KMS-11 (cell line): ENCODE results near the gene OR51B4.
"Not testable (repeated sequence)": the region's sequence is repeated elsewhere in the genome, so short reads cannot be mapped to it uniquely, and the experiment has no call there.

Experiments
- H2AFZ ChIP-seq: fragments of 200-600 bp; sonication (generic); 2 replicates; pipeline ENCODE4 v1.6.1; 2016; ENCODE audit warnings: antibody characterized with exemption, mixed run types, low read depth
- H3K27ac ChIP-seq: fragments of 200-600 bp; sonication (generic); 2 replicates; pipeline ENCODE4 v1.6.1; 2016; ENCODE audit warnings: mild to moderate bottlenecking, mixed run types
- H3K27me3 ChIP-seq: fragments of 200-600 bp; sonication (generic); 2 replicates; pipeline ENCODE4 v1.6.1; 2017; ENCODE audit warnings: mild to moderate bottlenecking, low read depth, mixed run types, moderate library complexity; ENCODE audit not compliant: insufficient read depth
- H3K36me3 ChIP-seq: fragments of 200-600 bp; sonication (generic); 2 replicates; pipeline ENCODE4 v1.6.1; 2017; ENCODE audit warnings: mild to moderate bottlenecking, mixed run types; ENCODE audit not compliant: insufficient read depth
- H3K4me1 ChIP-seq: fragments of 200-600 bp; sonication (generic); 2 replicates; pipeline ENCODE4 v1.6.1; 2016; ENCODE audit warnings: mild to moderate bottlenecking, low read depth, mixed run types; ENCODE audit not compliant: poor library complexity, severe bottlenecking
- H3K4me2 ChIP-seq: fragments of 200-600 bp; sonication (generic); 2 replicates; pipeline ENCODE4 v1.7.0; 2016; ENCODE audit warnings: mild to moderate bottlenecking, mixed run types
- H3K4me3 ChIP-seq: fragments of 200-600 bp; sonication (generic); IDR thresholded peaks from 2 replicates; pipeline ENCODE4 v1.6.1; 2017; ENCODE audit warnings: low read depth, low read length, mixed read lengths; ENCODE audit not compliant: insufficient read depth
- H3K79me2 ChIP-seq: fragments of 200-600 bp; sonication (generic); 2 replicates; pipeline ENCODE4 v1.6.1; 2016; ENCODE audit warnings: low read depth, mixed run types; ENCODE audit not compliant: insufficient read depth
- H3K9ac ChIP-seq: fragments of 200-600 bp; sonication (generic); 2 replicates; pipeline ENCODE4 v1.6.1; 2016; ENCODE audit warnings: mild to moderate bottlenecking, mixed run types
- H4K20me1 ChIP-seq: fragments of 200-600 bp; sonication (generic); 2 replicates; pipeline ENCODE4 v1.6.1; 2016; ENCODE audit warnings: mild to moderate bottlenecking, mixed run types; ENCODE audit not compliant: insufficient read depth
- CTCF ChIP-seq: fragments of 200-600 bp; sonication (generic); conservative IDR thresholded peaks from 2 replicates; pipeline ENCODE4 v1.6.1; 2017; ENCODE audit warnings: low read depth, mild to moderate bottlenecking, antibody characterized with exemption, low read length, moderate library complexity, mixed read lengths

The OR51B4 gene

DNA sequence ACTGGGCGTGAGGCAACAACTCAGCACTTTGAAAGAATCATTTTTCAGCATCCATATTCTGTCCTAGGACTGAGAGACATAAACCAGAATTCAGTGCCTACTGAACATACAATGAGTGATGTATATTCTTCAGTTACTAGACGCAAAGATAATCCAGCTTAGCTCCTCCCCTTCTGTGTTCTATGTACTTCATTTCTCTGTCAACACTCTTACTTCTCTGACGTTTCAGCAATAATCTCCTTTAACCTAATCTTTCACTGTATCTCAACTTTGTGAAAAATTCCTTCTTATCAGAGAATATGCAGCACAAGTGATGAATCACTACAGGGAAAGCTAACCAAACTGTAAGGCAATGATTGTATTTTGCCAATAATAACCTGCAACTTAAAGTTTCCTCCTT lies 44.1 kb upstream of the OR51B4 start:
- no peaks in the 10 kb centered on the region for H4K20me1 ChIP-seq
- H3K9ac ChIP-seq = no peak overlapping the region
- H3K27ac ChIP-seq = no peak overlapping the region
- no peak overlapping the region for H3K4me3 ChIP-seq
- TF ChIP-seq CTCF = no peak
- H3K79me2 ChIP-seq = no peaks in the 10 kb centered on the region
- peaks cover 6% of the 10 kb centered on the region for H3K4me1 ChIP-seq
- H2AFZ ChIP-seq = no peak overlapping the region
- no peak overlapping the region for H3K4me2 ChIP-seq
- H3K27me3 ChIP-seq = no peaks in the 10 kb centered on the region
- no peaks in the 10 kb centered on the region for H3K36me3 ChIP-seq

GRCh38 chr11:5343474-5344335 lies 42.0 kb upstream of the OR51B4 start, which contains the start of gene OR51B5:
Gene OR51B5 (minus strand): TSS chr11:5343524. CDS start chr11:5343524, 0 bp downstream.
- no peak within 1 kb of the TSS for H3K9ac ChIP-seq

DNA sequence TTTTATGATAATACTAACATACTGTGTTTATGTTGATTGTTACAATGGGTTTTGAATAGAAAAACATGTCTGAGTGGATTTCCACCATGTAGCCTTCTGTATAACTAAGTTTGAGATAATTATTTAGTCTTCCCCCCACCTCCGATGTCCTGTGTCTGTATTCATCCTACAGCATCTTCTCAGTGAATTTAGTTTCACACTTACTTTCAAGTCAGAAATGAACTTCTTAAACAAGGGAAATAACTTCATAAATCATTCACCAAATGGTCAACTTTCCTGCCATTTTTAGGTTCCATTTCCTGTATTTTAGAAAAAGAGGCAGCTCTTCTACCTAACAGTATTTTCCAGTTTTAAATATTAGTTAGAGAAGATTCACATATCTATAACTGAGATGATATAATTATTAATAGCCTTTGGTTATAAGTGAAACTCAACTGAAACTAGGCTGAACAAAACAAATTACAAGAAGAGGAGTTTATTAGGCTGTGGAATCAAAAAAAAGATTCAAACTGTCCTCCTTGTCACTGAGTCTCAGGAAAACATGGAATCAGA lies 38.1 kb upstream of the OR51B4 start:
- TF ChIP-seq CTCF = no peak
- Histone ChIP-seq H3K36me3 (no peaks in the 10 kb centered on the region), H3K4me3 (no peak overlapping the region), H3K9ac (no peak overlapping the region), H3K4me1 (peaks cover 38% of the 10 kb centered on the region), H3K27me3 (no peaks in the 10 kb centered on the region), H3K4me2 (peak overlapping the region; percentile 34), H3K27ac (no peak overlapping the region), H3K79me2 (no peaks in the 10 kb centered on the region), H4K20me1 (no peaks in the 10 kb centered on the region), H2AFZ (no peak overlapping the region)

More at GRCh38 chr11:5343474-5344335, 42.0 kb upstream of the OR51B4 start, which contains the start of gene OR51B5:
- Histone ChIP-seq H4K20me1 (no peaks in the 10 kb centered on the region), H3K27ac (no peak within 1 kb of the TSS), H2AFZ (no peak within 1 kb of the TSS), H3K36me3 (no peaks in the 10 kb centered on the region), H3K27me3 (no peaks in the 10 kb centered on the region), H3K79me2 (no peaks in the 10 kb centered on the region), H3K4me1 (peaks cover 20% of the 10 kb centered on the region), H3K4me3 (no peak within 1 kb of the TSS), H3K4me2 (no peak within 1 kb of the TSS)
- TF ChIP-seq CTCF = no peak

DNA sequence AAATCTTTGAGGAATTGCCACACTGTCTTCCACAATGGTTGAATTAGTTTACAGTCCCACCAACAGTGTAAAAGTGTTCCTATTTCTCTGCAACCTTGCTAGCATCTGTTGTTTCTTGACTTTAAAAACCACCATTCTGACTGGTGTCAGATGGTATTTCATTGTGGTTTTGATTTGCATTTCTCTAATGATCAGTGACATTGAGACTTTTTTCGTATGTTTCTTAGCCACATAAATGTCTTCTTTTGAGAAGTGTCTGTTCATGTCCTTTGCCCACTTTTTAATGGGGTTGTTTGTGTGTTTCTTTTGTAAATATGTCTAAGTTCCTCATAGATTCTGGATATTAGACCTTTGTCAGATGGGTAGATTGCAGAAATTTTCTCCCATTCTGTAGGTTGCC lies 35.5 kb upstream of the OR51B4 start:
- not testable (repeated sequence) for H4K20me1 ChIP-seq, H3K79me2 ChIP-seq, H2AFZ ChIP-seq, H3K27ac ChIP-seq, H3K9ac ChIP-seq, H3K36me3 ChIP-seq, H3K27me3 ChIP-seq, H3K4me3 ChIP-seq
- Histone ChIP-seq H3K4me2 (peak overlapping the region; percentile 53; the same call in 1 of the 2 replicates), H3K4me1 (peaks cover 31% of the 10 kb centered on the region)

GRCh38 chr11:5336331-5336730 lies 34.6 kb upstream of the OR51B4 start:
- H3K79me2 ChIP-seq = no peaks in the 10 kb centered on the region
- H3K36me3 ChIP-seq = no peaks in the 10 kb centered on the region
- no peak overlapping the region for H3K9ac ChIP-seq
- H3K4me1 ChIP-seq = peaks cover 31% of the 10 kb centered on the region
- no peak overlapping the region for H3K4me2 ChIP-seq
- no peak overlapping the region for H2AFZ ChIP-seq
- no peaks in the 10 kb centered on the region for H3K27me3 ChIP-seq
- H3K4me3 ChIP-seq = no peak overlapping the region
- TF ChIP-seq CTCF = no peak
- H3K27ac ChIP-seq = no peak overlapping the region
- H4K20me1 ChIP-seq = no peaks in the 10 kb centered on the region
